Stomach (tissue), 4 donors: ENCODE results near the gene FKBP3.

ENCODE experiments used
- CTCF ChIP-seq, 7 experiments: fragments of 450-650 bp in 4 of 7; fragments of 200-600 bp in 3 of 7; sonication (generic) in 3 of 7; IDR thresholded peaks; one replicate each; pipeline ENCODE4 v1.5.1; 2016 to 2019; ENCODE audit warnings: antibody characterized with exemption in 7 of 7, control low read depth in 2 of 7, mild to moderate bottlenecking in 1 of 7
- POLR2A ChIP-seq, 4 donors: fragments of 450-650 bp; IDR thresholded peaks; one replicate each; pipeline ENCODE4 v1.6.1; 2016; ENCODE audit warnings: antibody characterized with exemption in 4 of 4, control low read depth in 2 of 4, mild to moderate bottlenecking in 1 of 4, moderate library complexity in 1 of 4

GRCh38 chr14:45095143-45095542 is 39.1 kb downstream of the FKBP3 start:
- no peak for TF ChIP-seq CTCF (IDR thresholded peaks at IDR 0.05)
- no peak for TF ChIP-seq POLR2A (IDR thresholded peaks at IDR 0.05)
